GM12892 (cell line): ENCODE measurements around the gene BMPR2. TPM values are rescaled to one million over a fixed set of nuclear protein-coding genes. Genes with fewer than 3 reads are reported as not detected.
A peak's percentile ranks its signal among the peaks of the same experiment; 100 is the strongest.
"Not testable (repeated sequence)": the region's sequence is repeated elsewhere in the genome, so short reads cannot be mapped to it uniquely, and the experiment has no call there.

Experiments used
- DNase-seq: peaks from one replicate; pipeline ENCODE4 v3.0.0; 2011; ENCODE audit not compliant: insufficient read length
- FAIRE-seq: peaks from 2 replicates; lab custom pipeline; 2011; peaks lifted over from hg19 to GRCh38; lab: Jason Lieb, UNC
- POLR2A ChIP-seq: IDR thresholded peaks from 2 replicates; pipeline ENCODE4 v1.6.1; 2011; ENCODE audit warnings: low read depth, low read length, control low read depth
- POLR2AphosphoS5 ChIP-seq: IDR thresholded peaks from 2 replicates; pipeline ENCODE4 v1.6.1; 2011; ENCODE audit warnings: low read depth, low read length, control low read depth
- TAF1 ChIP-seq: IDR thresholded peaks from 2 replicates; pipeline ENCODE4 v1.6.1; 2011; ENCODE audit warnings: low read depth, mild to moderate bottlenecking, control low read depth, low read length, borderline replicate concordance
- polyA plus RNA-seq: library from polyadenylated mRNA; unstranded; fragments of >200 nt; gene quantifications from one replicate; pipeline ENCODE4 v1.2.1, GENCODE V29; 2012; ENCODE audit warnings: missing spikeins, inconsistent platforms; ENCODE audit not compliant: missing spikeins

Gene BMPR2
- 14.5 TPM for polyA plus RNA-seq

DNA sequence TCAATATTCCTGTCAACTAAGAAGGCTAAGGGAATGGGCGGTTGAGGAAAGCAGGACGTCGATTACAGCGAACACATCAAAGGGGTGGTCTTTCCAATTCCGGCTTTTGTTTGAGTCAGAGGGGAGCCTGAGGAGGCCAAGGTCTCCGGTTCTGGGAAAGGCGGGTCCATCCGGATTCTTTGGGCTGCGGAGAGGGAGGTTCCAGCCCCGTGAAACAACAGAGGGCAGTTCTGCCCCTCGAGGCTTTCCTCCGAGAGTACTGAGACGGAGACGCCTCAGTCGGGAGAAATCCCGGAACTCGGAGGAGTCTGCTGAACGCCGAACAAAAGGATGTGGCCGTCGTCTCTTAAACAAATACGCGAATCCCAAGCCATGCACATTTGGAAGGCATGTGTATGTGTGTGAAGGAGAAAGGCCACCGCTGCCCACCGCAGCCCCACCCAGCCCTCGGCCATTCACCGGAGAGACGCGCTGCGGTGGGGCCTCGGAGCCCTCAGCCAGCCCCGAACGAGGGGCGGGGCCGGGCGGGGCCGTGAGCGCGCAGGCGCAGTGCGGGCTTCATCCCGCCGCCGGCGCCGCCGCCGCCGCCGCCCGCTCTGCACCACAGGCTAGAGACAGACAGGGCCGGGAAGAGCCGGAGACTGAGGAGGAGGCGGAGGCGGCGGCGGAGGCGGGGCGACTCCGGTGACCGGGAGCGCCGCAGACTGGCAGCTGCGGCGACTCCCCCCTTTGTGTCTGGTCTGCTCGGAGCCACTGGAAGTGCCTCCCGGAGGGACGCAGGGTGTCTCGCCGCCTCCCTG is at the start of gene BMPR2:
TSS of gene BMPR2 (plus strand) at position 719 of the 800 bp plus-strand sequence. CDS start 1,148 bp downstream, outside the sequence.
- FAIRE-seq (peak; percentile 86), DNase-seq (peak; percentile 56)
- peak; percentile 81 for TF ChIP-seq POLR2A
- peak; percentile 26; the same call in 1 of the 2 replicates for TF ChIP-seq TAF1
- TF ChIP-seq POLR2AphosphoS5, result peak; percentile 71

DNA sequence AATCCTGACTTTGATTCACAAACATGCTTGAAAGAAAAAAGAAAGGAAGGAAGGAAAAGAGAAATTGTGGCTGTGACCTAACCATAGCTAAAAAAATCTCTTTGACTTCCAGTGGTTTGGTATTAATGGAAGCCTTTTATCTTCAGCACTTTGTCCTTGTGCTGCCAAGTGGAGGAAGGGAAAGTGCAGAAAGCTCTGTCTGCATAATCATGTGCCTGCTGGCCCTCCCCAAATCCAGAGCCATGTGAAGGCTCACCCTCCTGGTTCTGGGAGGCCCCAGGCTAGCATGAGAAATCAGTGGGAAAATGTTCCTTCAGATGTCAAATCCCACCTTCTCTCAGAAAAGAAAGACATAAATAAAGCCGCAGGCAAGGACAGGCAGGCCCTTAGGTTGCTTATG is 48.3 kb upstream of the BMPR2 start:
- no peak for DNase-seq
- no peak for FAIRE-seq
- TF ChIP-seq TAF1 (no peak), POLR2A (no peak), POLR2AphosphoS5 (no peak)

DNA sequence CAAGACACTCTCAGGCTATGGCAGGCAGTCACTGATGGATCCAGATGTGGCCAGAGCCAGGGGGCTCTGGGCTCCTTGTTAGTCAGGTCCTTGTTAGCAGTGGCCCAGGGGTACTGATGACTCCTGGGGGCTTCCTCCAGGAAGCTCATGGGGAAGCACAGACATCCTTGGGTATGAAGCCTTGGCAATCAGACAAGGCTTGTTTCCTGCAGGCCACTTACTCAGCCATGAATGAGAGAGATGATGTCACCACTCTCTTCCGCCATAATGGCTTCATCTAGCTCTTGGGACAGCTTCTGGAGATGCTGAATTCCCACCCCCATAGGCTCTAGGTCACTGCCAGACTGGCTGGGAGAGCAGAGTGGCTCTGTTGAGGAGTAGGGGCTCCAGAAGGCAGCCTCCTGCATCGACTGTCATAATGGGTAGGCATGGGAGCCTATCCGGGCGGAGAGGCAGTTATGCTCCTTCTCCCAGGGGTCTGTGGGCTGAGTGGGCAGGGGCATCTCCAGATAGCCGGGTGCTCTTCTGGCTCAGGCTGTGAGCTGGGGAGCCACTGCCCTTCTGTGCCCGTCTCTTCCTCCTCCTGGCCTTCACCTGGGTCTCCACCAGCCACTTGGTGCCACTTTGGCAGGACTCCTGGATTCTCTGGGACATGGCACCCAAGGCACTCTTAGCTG is 40.2 kb upstream of the BMPR2 start:
- FAIRE-seq, result no peak
- no peak for DNase-seq
- TF ChIP-seq TAF1, result no peak
- no peak for TF ChIP-seq POLR2AphosphoS5
- TF ChIP-seq POLR2A, result no peak

DNA sequence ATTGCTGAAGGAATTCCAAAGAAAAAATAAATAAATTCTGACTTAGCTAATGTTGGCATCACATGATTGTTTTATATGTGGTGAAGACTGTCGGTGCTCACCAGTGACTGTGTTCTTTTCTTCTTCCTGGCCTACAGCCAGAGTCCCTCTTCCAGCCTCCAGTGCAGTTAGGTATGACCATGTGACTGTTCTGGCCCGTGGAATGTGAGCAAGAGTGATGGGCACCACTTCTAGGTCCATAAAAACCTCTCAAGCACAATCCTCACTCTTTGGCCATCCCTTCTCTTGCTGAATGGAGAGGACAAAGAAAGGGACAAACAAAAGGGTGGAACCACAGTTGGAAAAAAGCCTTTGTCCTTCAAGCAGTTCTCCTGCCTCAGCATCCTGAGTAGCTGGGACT is 39.0 kb upstream of the BMPR2 start:
- TF ChIP-seq TAF1 (no peak), POLR2A (no peak), POLR2AphosphoS5 (no peak)
- no peak for DNase-seq
- FAIRE-seq, result no peak

DNA sequence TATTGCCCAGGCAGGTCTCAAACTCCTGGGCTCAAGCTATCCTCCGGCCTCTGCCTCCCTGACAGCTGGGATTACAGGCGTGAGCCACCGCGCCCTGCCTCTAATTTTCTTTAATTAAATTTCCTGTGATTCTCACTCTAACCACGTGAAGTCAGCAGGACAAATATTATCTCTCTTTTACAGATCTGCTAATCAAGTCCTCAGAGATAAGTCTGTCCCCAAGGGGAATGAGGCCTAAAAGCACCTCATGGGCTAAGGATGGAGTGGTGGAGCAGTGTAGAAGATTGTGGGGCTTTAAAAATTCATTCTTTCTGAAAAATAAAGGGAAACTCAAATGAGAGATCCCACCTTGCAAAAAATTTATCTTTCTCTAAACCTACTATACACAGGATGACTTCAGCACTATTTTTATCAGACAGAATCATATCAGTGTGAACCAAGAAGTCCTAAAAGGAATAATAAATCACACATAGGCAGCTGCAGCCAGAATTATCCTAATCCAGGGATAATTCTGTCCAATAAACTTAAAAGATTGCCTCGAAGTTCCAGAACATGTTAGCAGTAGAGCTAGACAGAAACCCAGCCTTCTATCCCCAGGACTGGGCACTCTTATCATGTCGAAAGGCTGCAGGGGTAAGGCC is 38.3 kb upstream of the BMPR2 start:
- no peak for FAIRE-seq
- no peak for DNase-seq
- TF ChIP-seq POLR2AphosphoS5 (no peak), POLR2A (no peak), TAF1 (no peak)

DNA sequence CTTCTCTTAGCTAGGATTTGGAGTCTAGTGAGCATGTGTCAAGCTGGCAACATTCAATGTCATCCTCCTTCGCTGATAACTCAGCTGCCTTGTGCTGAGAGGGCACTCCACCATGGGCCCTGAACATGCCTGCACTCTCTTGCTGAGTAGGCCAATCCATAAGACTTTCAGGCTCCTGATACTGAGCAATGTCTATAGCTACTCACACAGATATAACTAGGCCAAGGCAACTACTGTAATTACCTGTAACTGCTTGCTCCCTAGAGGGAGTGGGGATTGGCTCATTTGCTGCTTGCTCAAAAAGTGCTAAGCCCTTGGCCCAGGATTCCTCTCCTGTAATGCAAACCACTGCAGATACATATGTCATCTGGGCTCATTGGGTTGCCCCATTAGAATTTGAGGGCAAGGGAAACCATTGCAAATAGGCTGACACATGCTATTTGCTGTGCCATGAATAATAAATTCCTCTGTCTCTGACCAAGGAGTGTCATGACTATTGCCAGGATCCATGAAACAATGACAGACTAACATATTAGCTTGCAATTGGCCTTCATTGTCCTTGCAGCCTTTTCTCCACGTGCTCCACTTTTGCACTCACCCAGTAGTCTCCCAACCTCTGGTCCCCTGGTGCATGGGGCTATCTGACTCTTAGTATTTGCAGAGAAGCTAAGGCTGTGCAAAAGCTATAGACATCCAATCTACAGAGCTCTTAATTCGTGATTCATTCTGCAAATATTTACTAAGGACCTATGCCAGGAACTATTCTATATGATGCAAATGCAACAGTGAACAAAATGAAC is 36.9 kb upstream of the BMPR2 start:
- no peak for FAIRE-seq
- DNase-seq, result no peak

DNA sequence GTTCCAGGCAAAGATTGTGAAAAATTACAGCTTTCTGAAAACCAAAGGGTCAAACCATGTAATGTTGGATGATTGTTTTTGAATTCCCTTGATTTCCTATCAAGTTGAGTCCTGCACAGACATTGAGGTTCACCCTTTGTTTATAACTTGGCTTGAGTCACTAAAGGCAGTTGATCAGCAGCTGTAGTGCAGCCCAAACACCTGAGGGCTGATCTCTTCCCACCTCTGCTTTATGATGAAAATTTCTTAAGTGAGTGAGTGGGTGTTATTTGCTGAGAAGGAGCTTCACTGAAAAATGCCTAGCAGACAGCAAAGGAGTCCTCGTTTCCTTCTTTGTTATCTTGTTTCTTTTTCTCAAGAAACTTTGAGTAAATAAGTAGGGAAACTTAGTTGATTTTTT is 31.9 kb upstream of the BMPR2 start:
- FAIRE-seq (no peak), DNase-seq (no peak)

More for the DNA sequence above, 36.9 kb upstream of the BMPR2 start:
- TF ChIP-seq TAF1 (no peak), POLR2A (no peak), POLR2AphosphoS5 (no peak)

DNA sequence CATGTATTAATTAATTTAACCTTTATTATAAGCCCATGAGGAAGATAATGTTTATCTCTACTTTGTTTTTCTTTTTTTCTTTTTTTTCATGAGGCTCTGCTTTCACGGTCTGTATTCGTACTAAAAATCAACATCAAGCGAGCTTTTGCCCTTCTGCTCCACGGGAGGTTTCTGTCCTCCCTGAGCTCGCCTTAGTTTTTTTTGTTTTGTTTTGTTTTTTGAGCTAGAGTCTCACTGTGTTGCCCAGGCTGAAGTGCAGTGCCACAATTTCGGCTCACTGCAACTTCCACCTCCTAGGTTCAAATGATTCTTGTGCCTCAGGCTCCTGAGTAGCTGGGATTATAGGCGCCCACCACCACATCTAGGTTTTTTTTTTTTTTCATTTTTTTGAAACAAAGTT is 29.9 kb upstream of the BMPR2 start:
- FAIRE-seq, result no peak
- DNase-seq, result no peak
- TF ChIP-seq POLR2AphosphoS5, result no peak
- TF ChIP-seq TAF1, result no peak
- no peak for TF ChIP-seq POLR2A

More for the DNA sequence above, 31.9 kb upstream of the BMPR2 start:
- no peak for TF ChIP-seq TAF1

DNA sequence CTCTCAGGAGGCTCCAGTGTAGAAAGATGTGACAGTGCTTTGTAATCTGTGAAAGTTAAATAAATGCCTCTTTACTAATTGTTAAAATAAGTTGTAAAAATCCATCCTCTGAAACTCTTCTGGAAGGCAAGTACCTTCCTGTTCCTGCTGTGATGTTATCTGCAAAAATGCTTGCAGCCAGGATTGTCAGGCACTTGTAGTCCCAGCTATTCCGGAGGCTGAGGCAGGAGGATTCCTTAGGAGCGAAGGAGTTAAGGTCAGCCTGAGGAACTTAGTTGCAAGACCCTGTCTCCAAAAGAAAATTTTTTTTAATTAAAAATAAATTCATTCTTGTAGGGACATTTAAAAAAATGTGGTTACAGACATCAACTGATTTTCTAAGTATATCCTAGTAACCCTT is 22.7 kb upstream of the BMPR2 start:
- FAIRE-seq, result no peak
- DNase-seq, result no peak
- no peak for TF ChIP-seq TAF1

DNA sequence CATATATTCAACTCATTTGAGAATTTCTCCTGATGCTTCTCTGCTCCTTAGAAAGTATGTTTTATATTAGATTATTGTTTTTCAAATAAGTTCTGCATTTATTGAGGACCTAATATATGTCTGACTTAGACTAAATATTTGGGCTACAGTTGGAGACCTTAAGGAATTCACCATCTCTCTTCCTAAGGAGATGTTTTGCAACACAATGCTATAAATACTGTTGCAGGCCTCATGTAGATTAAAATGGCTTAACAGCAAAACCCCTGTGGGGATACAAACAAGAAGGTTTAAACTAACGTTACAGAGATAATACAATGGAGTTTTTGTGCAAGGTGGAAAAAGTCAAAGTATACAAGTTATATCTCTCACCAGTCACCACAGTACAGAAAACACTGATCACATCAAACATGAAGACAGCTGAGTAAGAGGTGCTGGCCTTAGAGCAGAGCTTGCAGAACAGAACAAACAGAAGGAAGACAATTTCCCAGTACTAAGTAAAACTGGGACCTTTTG is 20.1 kb upstream of the BMPR2 start:
- TF ChIP-seq TAF1 (no peak), POLR2AphosphoS5 (no peak), POLR2A (no peak)
- FAIRE-seq, result no peak
- DNase-seq, result no peak

DNA sequence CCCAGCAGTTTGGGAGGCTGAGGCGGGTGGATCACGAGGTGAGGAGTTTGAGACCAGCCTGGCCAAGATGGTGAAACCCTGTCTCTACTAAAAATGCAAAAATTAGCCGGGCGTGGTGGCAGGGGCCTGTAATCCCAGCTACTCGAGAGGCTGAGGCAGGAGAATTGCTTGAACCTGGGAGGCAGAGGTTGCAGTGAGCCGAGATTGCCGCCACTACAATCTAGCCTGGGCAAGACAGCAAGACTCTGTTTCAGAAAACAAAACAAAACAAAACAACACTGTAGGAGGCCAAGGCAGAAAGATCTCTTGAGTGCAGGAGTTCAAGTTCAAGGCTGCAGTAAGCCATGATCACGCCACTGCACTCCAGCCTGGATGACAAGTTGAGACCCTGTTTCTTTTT is 17.2 kb upstream of the BMPR2 start:
- FAIRE-seq, result not testable (repeated sequence)

DNA sequence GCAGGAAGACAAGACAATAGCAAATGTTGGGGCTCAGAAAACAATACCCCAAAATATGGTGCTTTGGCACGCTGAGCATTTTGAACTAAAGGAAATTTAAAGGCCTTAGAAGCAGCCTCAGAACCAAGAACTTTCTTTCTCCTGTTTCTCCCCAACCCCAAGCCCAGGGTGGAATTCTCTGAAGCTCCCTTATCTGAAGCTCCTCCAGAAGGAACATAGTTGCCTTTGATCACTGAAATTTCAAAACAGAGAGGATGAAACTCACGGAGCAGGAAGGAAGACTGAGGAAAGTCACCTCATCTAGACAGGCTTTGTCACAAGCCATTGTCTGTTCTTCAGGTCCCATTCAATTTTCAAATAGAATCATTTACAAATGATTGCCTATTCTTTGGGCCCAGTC is 15.5 kb upstream of the BMPR2 start:
- TF ChIP-seq TAF1 (no peak), POLR2AphosphoS5 (no peak), POLR2A (no peak)
- FAIRE-seq, result no peak
- DNase-seq, result no peak

More for the DNA sequence above, 17.2 kb upstream of the BMPR2 start:
- DNase-seq, result not testable (repeated sequence)
